ENCODE results near the gene RBL2. TPM values are rescaled to one million over a fixed set of nuclear protein-coding genes. Genes with fewer than 3 reads are reported as not detected.
"Not testable (repeated sequence)": the region's sequence is repeated elsewhere in the genome, so short reads cannot be mapped to it uniquely, and the experiment has no call there.

Gene RBL2
- total RNA-seq, 1 donor from 2014 or later: 43.4 TPM

GRCh38 chr16:53530741-53531140, 96.5 kb downstream of the RBL2 start:
- no peak for TF ChIP-seq CTCF (IDR thresholded peaks at IDR 0.05)
- H3K9me3 Mint-ChIP-seq (ENCODE audit: unreplicated experiment): peaks cover 4% of the 10 kb centered on the region
- H3K36me3 Mint-ChIP-seq (ENCODE audit: unreplicated experiment): no peaks in the 10 kb centered on the region
- DNase-seq (ENCODE audit: extremely low spot score, unreplicated experiment): no peak
- H3K4me3 Mint-ChIP-seq (ENCODE audit: unreplicated experiment): no peak overlapping the region
- H3K27me3 Mint-ChIP-seq (ENCODE audit: unreplicated experiment): peaks cover 4% of the 10 kb centered on the region
- H3K4me1 Mint-ChIP-seq (ENCODE audit: unreplicated experiment): no peaks in the 10 kb centered on the region
- no peak overlapping the region for H3K27ac Mint-ChIP-seq (ENCODE audit: unreplicated experiment)

- H3K27me3 Mint-ChIP-seq (ENCODE audit: unreplicated experiment): peaks cover 12% of the 10 kb centered on the region
- DNase-seq (ENCODE audit: extremely low spot score, unreplicated experiment): no peak
- no peak overlapping the region for H3K27ac Mint-ChIP-seq (ENCODE audit: unreplicated experiment)
- no peaks in the 10 kb centered on the region for H3K36me3 Mint-ChIP-seq (ENCODE audit: unreplicated experiment)
- no peak overlapping the region for H3K4me3 Mint-ChIP-seq (ENCODE audit: unreplicated experiment)
- no peak for TF ChIP-seq CTCF (IDR thresholded peaks at IDR 0.05)
- no peaks in the 10 kb centered on the region for H3K4me1 Mint-ChIP-seq (ENCODE audit: unreplicated experiment)
- H3K9me3 Mint-ChIP-seq (ENCODE audit: unreplicated experiment): peaks cover 4% of the 10 kb centered on the region
Measured at GRCh38 chr16:53534206-53534605, 99.9 kb downstream of the RBL2 start.

- no peak overlapping the region for H3K27ac Mint-ChIP-seq (ENCODE audit: unreplicated experiment)
- H3K36me3 Mint-ChIP-seq (ENCODE audit: unreplicated experiment): no peaks in the 10 kb centered on the region
- TF ChIP-seq CTCF (IDR thresholded peaks at IDR 0.05): no peak
- H3K4me3 Mint-ChIP-seq (ENCODE audit: unreplicated experiment): no peak overlapping the region
- DNase-seq (ENCODE audit: extremely low spot score, unreplicated experiment): no peak
- peaks cover 8% of the 10 kb centered on the region for H3K27me3 Mint-ChIP-seq (ENCODE audit: unreplicated experiment)
- no peaks in the 10 kb centered on the region for H3K4me1 Mint-ChIP-seq (ENCODE audit: unreplicated experiment)
- no peaks in the 10 kb centered on the region for H3K9me3 Mint-ChIP-seq (ENCODE audit: unreplicated experiment)
Measured at GRCh38 chr16:53537626-53538025, 103.4 kb downstream of the RBL2 start.

- not testable (repeated sequence) for H3K36me3 Mint-ChIP-seq (ENCODE audit: unreplicated experiment); H3K27ac Mint-ChIP-seq (ENCODE audit: unreplicated experiment); DNase-seq (ENCODE audit: extremely low spot score, unreplicated experiment); H3K4me3 Mint-ChIP-seq (ENCODE audit: unreplicated experiment); H3K4me1 Mint-ChIP-seq (ENCODE audit: unreplicated experiment); H3K9me3 Mint-ChIP-seq (ENCODE audit: unreplicated experiment)
- peaks cover 18% of the 10 kb centered on the region for H3K27me3 Mint-ChIP-seq (ENCODE audit: unreplicated experiment)
Measured at GRCh38 chr16:53539346-53539745, 105.1 kb downstream of the RBL2 start.

- H3K4me3 Mint-ChIP-seq (ENCODE audit: unreplicated experiment); H3K27ac Mint-ChIP-seq (ENCODE audit: unreplicated experiment); H3K36me3 Mint-ChIP-seq (ENCODE audit: unreplicated experiment); H3K4me1 Mint-ChIP-seq (ENCODE audit: unreplicated experiment); DNase-seq (ENCODE audit: extremely low spot score, unreplicated experiment); H3K9me3 Mint-ChIP-seq (ENCODE audit: unreplicated experiment): not testable (repeated sequence)
- H3K27me3 Mint-ChIP-seq (ENCODE audit: unreplicated experiment): peaks cover 25% of the 10 kb centered on the region
Measured at GRCh38 chr16:53539759-53540718, 105.8 kb downstream of the RBL2 start.

Other genes with a start within 250 kb of the RBL2 start
- 27.3 and 29.2 TPM in 2 replicates for gene AKTIP, start 68.7 kb downstream of the RBL2 start, total RNA-seq